HCT116 (cell line): ENCODE measurements around the gene AGPS. TPM values are rescaled to one million over a fixed set of nuclear protein-coding genes. Genes with fewer than 3 reads are reported as not detected.
A peak's percentile ranks its signal among the peaks of the same experiment; 100 is the strongest.

ENCODE experiments used
- ATAC-seq: fragments of 200-7000 bp; cut with Tn5 transposase; 2 replicates; pipeline ENCODE4 v1.9.1; 2020; ENCODE audit warnings: mild to moderate bottlenecking, moderate library complexity
- BruUV-seq: library from RNA; stranded (reverse); fragments of 400-500 nt; replicated peaks from 2 replicates; lab custom pipeline; 2021; lab: Mats Ljungman, UMichigan
- CTCF ChIA-PET: fragments of 300-600 bp; sonication (Branson Sonifier 250); formaldehyde crosslinking; loops from one replicate; lab custom pipeline; 2021; ENCODE audit warnings: antibody characterized with exemption; lab: Charles Lee
- POLR2A ChIA-PET: fragments of 300-600, 350-600 bp; sonication (Branson Sonifier 250); formaldehyde crosslinking; loops from one replicate; lab custom pipeline; 2021; ENCODE audit warnings: antibody characterized with exemption; lab: Charles Lee
- RAD21 ChIA-PET, 2 experiments: fragments of 300-600 bp; sonication (Branson Sonifier 250); formaldehyde crosslinking; loops; one replicate each; lab custom pipeline; 2023; ENCODE audit warnings: low total read pairs in 2 of 2; ENCODE audit not compliant: uncharacterized antibody in 2 of 2, unreplicated experiment in 2 of 2, low non-redundant PET in 1 of 2; lab: Charles Lee
- DNase-seq: peaks from one replicate; pipeline ENCODE4 v3.0.0-alpha.2; 2010; ENCODE audit warnings: low read depth, low spot score
- H2AFZ ChIP-seq: fragments of 200-600 bp; shearing (Covaris generic), sonication (generic); 2 replicates; pipeline ENCODE4 v1.6.1; 2017; ENCODE audit warnings: low read depth, mixed run types, mixed read lengths, antibody characterized with exemption, low read length; ENCODE audit not compliant: poor library complexity, severe bottlenecking
- H3K27ac ChIP-seq: 2 replicates; pipeline ENCODE4 v1.5.1; 2012; ENCODE audit warnings: low read depth, low read length
- H3K27me3 ChIP-seq: fragments of 200-600 bp; sonication (generic); 2 replicates; pipeline ENCODE4 v1.6.1; 2016; ENCODE audit warnings: mixed run types, low read length, mixed read lengths; ENCODE audit not compliant: insufficient read depth
- H3K36me3 ChIP-seq, 2 experiments: fragments of 200-500 bp in 1 of 2; fragments of 200-600 bp in 1 of 2; sonication (Bioruptor generic) in 1 of 2; sonication (generic) in 1 of 2; 2 replicates each; pipeline versions ENCODE4 v1.5.1 to v1.6.1; 2014 to 2016; ENCODE audit warnings: low read length in 2 of 2, inconsistent platforms in 1 of 2, mixed read lengths in 1 of 2, mixed run types in 1 of 2; ENCODE audit not compliant: insufficient read depth in 2 of 2, control insufficient read depth in 1 of 2
- H3K4me1 ChIP-seq, 2 experiments: fragments of 200-600 bp in 1 of 2; sonication (generic) in 1 of 2; 2 replicates each; pipeline versions ENCODE4 v1.5.1 to v1.6.1; 2012 to 2017; ENCODE audit warnings: low read length in 2 of 2, inconsistent platforms in 1 of 2, mild to moderate bottlenecking in 1 of 2, mixed read lengths in 1 of 2, mixed run types in 1 of 2, moderate library complexity in 1 of 2; ENCODE audit not compliant: insufficient read depth in 2 of 2, control insufficient read depth in 1 of 2
- H3K4me2 ChIP-seq: fragments of 200-600 bp; sonication (generic); 2 replicates; pipeline ENCODE4 v1.6.1; 2017; ENCODE audit warnings: mixed run types, low read length, mixed read lengths
- H3K4me3 ChIP-seq, 2 experiments: fragments of 200-600 bp in 1 of 2; sonication (generic) in 1 of 2; replicated peaks in 1 of 2; 2 replicates each; pipeline ENCODE4 v1.5.1; 2011 to 2016; ENCODE audit warnings: low read length in 2 of 2, control low read depth in 1 of 2, low read depth in 1 of 2, mild to moderate bottlenecking in 1 of 2, mixed read lengths in 1 of 2, mixed run types in 1 of 2
- H3K79me2 ChIP-seq: fragments of 200-600 bp; sonication (generic); 2 replicates; pipeline ENCODE4 v1.6.1; 2017; ENCODE audit warnings: mild to moderate bottlenecking, mixed run types, low read length, moderate library complexity, mixed read lengths; ENCODE audit not compliant: insufficient read depth
- H3K9ac ChIP-seq: fragments of 200-600 bp; sonication (generic); 2 replicates; pipeline ENCODE4 v1.6.1; 2016; ENCODE audit warnings: low read length, mixed read lengths
- H3K9me2 ChIP-seq: fragments of 200-600 bp; sonication (generic), shearing (Covaris generic); 2 replicates; pipeline ENCODE4 v1.6.1; 2017; ENCODE audit warnings: mixed run types, mild to moderate bottlenecking, moderate library complexity; ENCODE audit not compliant: insufficient read depth
- H3K9me3 ChIP-seq, 2 experiments: fragments of 200-500 bp in 1 of 2; fragments of 200-600 bp in 1 of 2; sonication (Bioruptor generic) in 1 of 2; sonication (generic) in 1 of 2; 2 replicates each; pipeline ENCODE4 v1.6.1; 2014 to 2017; ENCODE audit warnings: low read length in 2 of 2, mixed read lengths in 2 of 2, inconsistent platforms in 1 of 2, low read depth in 1 of 2, mild to moderate bottlenecking in 1 of 2, mixed run types in 1 of 2, moderate library complexity in 1 of 2; ENCODE audit not compliant: control insufficient read depth in 1 of 2, insufficient read depth in 1 of 2
- H4K20me1 ChIP-seq: fragments of 200-600 bp; sonication (generic), shearing (Covaris generic); 2 replicates; pipeline ENCODE4 v1.6.1; 2017; ENCODE audit warnings: mixed run types, mild to moderate bottlenecking, moderate library complexity; ENCODE audit not compliant: insufficient read depth
- CBX3 ChIP-seq: IDR thresholded peaks from 2 replicates; pipeline ENCODE4 v1.6.1; 2012; ENCODE audit warnings: low read depth
- CEBPB ChIP-seq: IDR thresholded peaks from 2 replicates; pipeline ENCODE4 v1.6.1; 2012; ENCODE audit warnings: low read depth
- EGR1 ChIP-seq: IDR thresholded peaks from 2 replicates; pipeline ENCODE4 v1.6.1; 2012; ENCODE audit warnings: low read depth
- ELF1 ChIP-seq: IDR thresholded peaks from 2 replicates; pipeline ENCODE4 v1.6.1; 2012; ENCODE audit warnings: low read depth, borderline replicate concordance
- EZH2 ChIP-seq: fragments of 200-600 bp; sonication (generic); IDR thresholded peaks from 2 replicates; pipeline ENCODE4 v1.6.1; 2017; ENCODE audit warnings: antibody characterized with exemption, mixed run types
- FOSL1 ChIP-seq: IDR thresholded peaks from 2 replicates; pipeline ENCODE4 v1.6.1; 2012; ENCODE audit warnings: low read depth
- JUND ChIP-seq: IDR thresholded peaks from 2 replicates; pipeline ENCODE4 v1.6.1; 2012
- POLR2A ChIP-seq: IDR thresholded peaks from 2 replicates; pipeline ENCODE4 v1.7.0; 2011; ENCODE audit warnings: borderline replicate concordance; ENCODE audit not compliant: insufficient read depth, insufficient read length; ENCODE audit errors: extremely low read depth
- POLR2AphosphoS5 ChIP-seq: IDR thresholded peaks from 2 replicates; pipeline ENCODE4 v1.6.1; 2011; ENCODE audit warnings: mild to moderate bottlenecking, low read depth, low read length, moderate library complexity
- REST ChIP-seq: IDR thresholded peaks from 2 replicates; pipeline ENCODE4 v1.6.1; 2012; ENCODE audit warnings: low read depth
- SIN3A ChIP-seq: IDR thresholded peaks from 2 replicates; pipeline ENCODE4 v1.6.1; 2012; ENCODE audit warnings: low read depth
- SP1 ChIP-seq: IDR thresholded peaks from 2 replicates; pipeline ENCODE4 v1.6.1; 2012; ENCODE audit warnings: low read depth
- SRF ChIP-seq: IDR thresholded peaks from 2 replicates; pipeline ENCODE4 v1.6.1; 2012; ENCODE audit warnings: low read depth
- TCF7L2 ChIP-seq: IDR thresholded peaks from 2 replicates; pipeline ENCODE4 v1.7.0; 2011; ENCODE audit warnings: borderline replicate concordance, inconsistent platforms; ENCODE audit not compliant: insufficient read depth, insufficient read length; ENCODE audit errors: extremely low read depth
- YY1 ChIP-seq: IDR thresholded peaks from 2 replicates; pipeline ENCODE4 v1.6.1; 2011; ENCODE audit warnings: low read length, low read depth, moderate library complexity, mild to moderate bottlenecking; ENCODE audit not compliant: insufficient replicate concordance; ENCODE audit errors: extremely low read depth
- ZBTB33 ChIP-seq: IDR thresholded peaks from 2 replicates; pipeline ENCODE4 v1.6.1; 2011; ENCODE audit warnings: mild to moderate bottlenecking, low read length, moderate library complexity; ENCODE audit not compliant: insufficient replicate concordance; ENCODE audit errors: extremely low read depth
- ZFX ChIP-seq: fragments of 450-650 bp; IDR thresholded peaks from 2 replicates; pipeline ENCODE4 v1.6.1; 2017
- ZNF274 ChIP-seq: fragments of 200-500 bp; sonication (Bioruptor generic); IDR thresholded peaks from 2 replicates; pipeline ENCODE4 v1.6.1; 2014; ENCODE audit warnings: mild to moderate bottlenecking, low read depth, low read length, inconsistent platforms
- intact Hi-C: fragments of 100-400 bp; cut with micrococcal nuclease; formaldehyde crosslinking; loops from 2 replicates; pipeline ENCODE4 v1.10.0; 2022
- total RNA-seq: library from RNA; stranded (reverse); gene quantifications from one replicate; pipeline ENCODE4 v1.2.1, GENCODE V29; 2021; ENCODE audit not compliant: unreplicated experiment
- TF ChIP-seq, protein P1 (sequence below): IDR thresholded peaks from 2 replicates; pipeline ENCODE4 v1.6.1; 2012
- TF ChIP-seq, protein P2 (sequence below), 3 experiments: fragments of 200-600 bp in 1 of 3; sonication (generic) in 1 of 3; IDR thresholded peaks in 2 of 3; conservative IDR thresholded peaks in 1 of 3; 2 replicates each; pipeline ENCODE4 v1.5.1; 2012 to 2017; ENCODE audit warnings: low read depth in 2 of 3, low read length in 2 of 3, antibody characterized with exemption in 1 of 3, borderline replicate concordance in 1 of 3, control low read depth in 1 of 3, mild to moderate bottlenecking in 1 of 3, mixed read lengths in 1 of 3, mixed run types in 1 of 3, moderate library complexity in 1 of 3; ENCODE audit not compliant: insufficient read depth in 1 of 3

The AGPS gene
- total RNA-seq, 1 experiment from 2014 or later: 66.6 TPM

- Histone ChIP-seq H3K27me3 (no peaks in the 10 kb centered on the region), H3K4me2 (peak overlapping the region; percentile 14; the same call in 1 of the 2 replicates), H3K4me1 (peaks cover 24 to 58% of the 10 kb centered on the region in 2 experiments), H3K4me3 (no peak overlapping the region), H3K9me2 (no peaks in the 10 kb centered on the region), H3K9ac (no peak overlapping the region), H2AFZ (no peak overlapping the region), H3K79me2 (peaks cover 77% of the 10 kb centered on the region), H3K36me3 (no peaks in the 10 kb centered on the region), H4K20me1 (peaks cover 5% of the 10 kb centered on the region; the same call in 1 of the 2 replicates), H3K27ac (no peak overlapping the region), H3K9me3 (no peaks in the 10 kb centered on the region)
- ChIA-PET RAD21 (no interaction called here), CTCF (no interaction called here), POLR2A (no interaction called here)
- intact Hi-C loops: no loop called here
- BruUV-seq: no TSS peak
- DNase-seq (no peak), ATAC-seq (no peak)
- TF ChIP-seq SRF (no peak), YY1 (no peak), SP1 (no peak), SIN3A (no peak), TCF7L2 (no peak), EGR1 (no peak), JUND (no peak), CBX3 (no peak), POLR2A (no peak), FOSL1 (no peak), ZFX (no peak), EZH2 (no peak), REST (no peak), ELF1 (no peak), ZNF274 (no peak), POLR2AphosphoS5 (no peak), CEBPB (no peak), ZBTB33 (no peak)
- TF ChIP-seq, protein P1, sequence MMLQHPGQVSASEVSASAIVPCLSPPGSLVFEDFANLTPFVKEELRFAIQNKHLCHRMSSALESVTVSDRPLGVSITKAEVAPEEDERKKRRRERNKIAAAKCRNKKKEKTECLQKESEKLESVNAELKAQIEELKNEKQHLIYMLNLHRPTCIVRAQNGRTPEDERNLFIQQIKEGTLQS: no peak
- TF ChIP-seq, protein P2, sequence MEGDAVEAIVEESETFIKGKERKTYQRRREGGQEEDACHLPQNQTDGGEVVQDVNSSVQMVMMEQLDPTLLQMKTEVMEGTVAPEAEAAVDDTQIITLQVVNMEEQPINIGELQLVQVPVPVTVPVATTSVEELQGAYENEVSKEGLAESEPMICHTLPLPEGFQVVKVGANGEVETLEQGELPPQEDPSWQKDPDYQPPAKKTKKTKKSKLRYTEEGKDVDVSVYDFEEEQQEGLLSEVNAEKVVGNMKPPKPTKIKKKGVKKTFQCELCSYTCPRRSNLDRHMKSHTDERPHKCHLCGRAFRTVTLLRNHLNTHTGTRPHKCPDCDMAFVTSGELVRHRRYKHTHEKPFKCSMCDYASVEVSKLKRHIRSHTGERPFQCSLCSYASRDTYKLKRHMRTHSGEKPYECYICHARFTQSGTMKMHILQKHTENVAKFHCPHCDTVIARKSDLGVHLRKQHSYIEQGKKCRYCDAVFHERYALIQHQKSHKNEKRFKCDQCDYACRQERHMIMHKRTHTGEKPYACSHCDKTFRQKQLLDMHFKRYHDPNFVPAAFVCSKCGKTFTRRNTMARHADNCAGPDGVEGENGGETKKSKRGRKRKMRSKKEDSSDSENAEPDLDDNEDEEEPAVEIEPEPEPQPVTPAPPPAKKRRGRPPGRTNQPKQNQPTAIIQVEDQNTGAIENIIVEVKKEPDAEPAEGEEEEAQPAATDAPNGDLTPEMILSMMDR (IDR thresholded peaks at IDR 0.05 in 2 of 3, conservative IDR thresholded peaks at IDR 0.05 in 1 of 3; ENCODE audit: borderline replicate concordance in 1 of 3, insufficient read depth in 1 of 3, low read depth in 2 of 3, low read length in 2 of 3): no peak
These were observed 2.9 kb downstream of the AGPS start for GRCh38 chr2:177395351-177396065.
